ENCODE results near the gene CCNA1. TPM values are rescaled to one million over a fixed set of nuclear protein-coding genes. Genes with fewer than 3 reads are reported as not detected.

CCNA1 gene
- polyA plus RNA-seq, 1 donor = 0.45 TPM

DNA sequence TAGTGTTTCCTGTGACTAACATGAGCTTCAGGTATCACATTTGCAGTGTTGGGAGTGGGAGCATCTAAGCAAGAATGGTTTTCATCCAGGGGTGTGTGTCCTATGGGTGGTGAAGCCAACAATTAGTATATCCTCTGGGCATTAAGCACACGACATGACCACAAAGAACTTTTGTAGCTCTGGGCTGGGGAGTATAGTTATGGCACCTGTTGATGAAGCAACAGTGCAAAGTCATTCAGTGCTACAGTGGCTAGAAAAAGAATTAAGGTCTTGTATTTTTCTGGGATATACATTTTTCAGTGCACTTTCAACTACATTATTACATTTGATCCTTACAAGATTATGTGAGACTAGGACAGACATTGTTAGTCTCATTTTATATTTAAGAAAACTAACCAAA, 21.8 kb downstream of the CCNA1 start:
- DNase-seq = no peak

DNA sequence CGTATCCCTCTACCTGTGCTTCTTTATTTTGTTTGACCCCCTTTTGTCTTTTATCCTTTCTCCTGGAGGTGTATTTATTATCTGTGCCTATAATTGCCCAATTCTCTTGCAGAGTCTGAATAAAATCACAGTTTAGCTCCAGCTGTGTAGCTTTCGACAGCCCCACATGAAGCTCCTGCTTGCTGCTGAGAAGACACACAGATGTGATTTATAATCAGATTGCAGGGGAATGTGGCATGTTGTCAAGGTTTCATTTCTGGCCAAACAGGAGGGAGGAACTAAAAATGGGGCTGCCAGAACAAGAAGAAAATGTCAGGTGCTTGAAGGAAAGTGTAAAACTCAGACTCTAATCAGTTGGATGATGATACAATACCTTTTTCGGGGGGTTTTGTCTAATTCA, 22.7 kb downstream of the CCNA1 start:
- no peak for DNase-seq

DNA sequence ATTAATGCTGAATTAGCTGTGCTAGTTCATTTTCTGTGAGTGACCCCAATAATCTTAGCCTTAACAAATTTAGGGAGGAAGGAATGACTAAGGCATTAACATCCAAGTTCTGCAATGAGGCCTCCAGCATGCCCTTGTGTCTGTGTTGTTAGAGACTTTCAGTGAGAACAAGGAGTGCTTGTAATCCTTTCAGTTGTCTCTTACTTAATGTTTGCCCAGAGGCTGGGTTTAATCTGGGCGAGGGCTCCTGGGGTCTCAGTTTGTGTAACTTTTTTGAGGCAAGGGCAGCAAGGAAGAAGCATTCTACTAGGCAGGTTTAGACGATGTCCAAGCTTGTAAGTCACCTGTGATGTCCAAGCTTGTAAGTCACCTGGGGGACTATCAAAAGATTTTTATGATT, 24.3 kb downstream of the CCNA1 start:
- DNase-seq = no peak

DNA sequence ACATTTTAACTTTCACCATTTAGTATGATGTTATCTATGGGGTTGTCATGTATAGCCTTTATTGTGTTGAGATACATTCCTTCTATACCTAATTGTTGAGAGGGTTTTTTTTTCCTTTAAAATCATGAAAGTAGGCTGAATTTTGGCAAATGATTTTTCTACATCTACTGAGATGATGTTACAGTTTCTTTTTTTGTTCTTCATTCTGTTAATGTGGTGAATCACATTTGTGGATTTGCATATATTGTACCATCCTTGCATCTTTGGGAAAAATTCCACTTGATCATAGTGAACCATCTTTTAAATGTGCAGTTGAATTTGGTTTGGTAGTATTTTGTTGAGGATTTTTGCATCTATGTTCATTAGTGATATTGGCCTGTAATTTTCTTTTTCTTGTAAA, 29.2 kb downstream of the CCNA1 start:
- DNase-seq = no peak

DNA sequence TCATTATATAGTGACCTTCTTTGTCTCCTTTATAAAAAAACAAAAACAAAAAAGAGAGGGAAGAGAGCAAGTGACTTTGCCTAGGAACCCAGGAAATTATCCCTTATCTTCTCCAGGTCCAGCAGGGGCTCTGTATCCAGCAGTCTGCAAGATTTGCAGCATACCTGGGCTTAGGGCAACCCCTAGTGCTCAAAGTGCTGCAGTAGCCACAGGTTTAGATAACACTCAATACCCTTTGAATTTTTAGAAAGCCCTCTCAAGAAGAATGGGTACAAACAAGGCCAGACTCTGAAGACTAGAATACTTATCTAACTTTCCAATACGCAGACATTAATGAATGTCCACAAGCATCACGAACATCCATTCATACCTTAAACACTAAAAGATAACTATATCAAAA, 43.2 kb downstream of the CCNA1 start:
- DNase-seq = no peak

DNA sequence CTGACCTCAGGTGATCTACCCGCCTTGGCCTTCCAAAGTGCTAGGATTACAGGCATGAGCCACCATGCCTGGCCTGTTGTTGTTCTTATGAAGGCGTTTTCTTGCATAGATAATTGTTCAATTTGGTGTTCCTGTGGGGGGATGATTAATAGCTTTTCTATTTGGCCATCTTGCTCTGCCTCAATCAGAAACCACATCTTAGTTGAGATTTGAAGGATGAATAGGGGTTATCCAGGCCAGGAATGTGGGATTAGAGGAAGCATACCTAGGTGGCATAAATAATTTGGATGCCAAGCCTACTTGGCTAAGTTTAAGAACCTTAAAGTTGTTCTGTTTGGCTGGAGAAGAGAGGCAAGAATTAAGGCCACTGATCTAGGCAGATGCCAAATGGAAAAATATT, 44.4 kb downstream of the CCNA1 start:
- no peak for DNase-seq

DNA sequence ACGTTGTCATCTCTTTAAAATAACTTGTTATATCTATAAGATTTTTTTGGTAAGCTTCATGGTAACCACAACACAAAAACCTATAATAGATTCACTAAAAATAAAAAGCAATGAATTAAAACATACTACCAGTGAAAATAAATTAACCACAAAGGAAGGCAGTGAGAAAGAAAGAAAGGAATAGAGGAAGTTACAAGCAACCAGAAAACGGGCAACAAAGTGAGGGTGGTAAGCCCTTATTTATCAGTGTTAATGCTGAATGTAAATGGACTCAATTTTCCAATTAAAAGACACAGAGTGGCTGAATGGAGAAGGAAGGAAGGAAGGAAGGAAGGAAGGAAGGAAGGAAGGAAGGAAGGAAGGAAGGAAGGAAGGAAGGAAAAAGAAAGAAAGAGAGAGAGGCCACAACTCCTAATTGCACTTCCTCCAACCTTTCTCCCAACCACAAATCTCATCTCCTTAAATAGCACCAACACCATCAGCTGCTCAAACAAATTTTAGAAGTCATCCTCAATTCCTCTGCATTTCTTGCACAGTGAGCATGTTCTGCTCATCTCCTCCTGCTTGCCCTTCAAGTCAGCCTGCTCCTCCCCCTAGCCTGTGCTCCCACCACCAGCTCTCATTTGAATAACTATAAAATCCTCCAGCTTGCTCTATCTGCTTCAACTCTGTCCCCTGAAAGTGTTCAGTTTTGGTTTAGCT, 48.6 kb downstream of the CCNA1 start:
- DNase-seq = no peak

DNA sequence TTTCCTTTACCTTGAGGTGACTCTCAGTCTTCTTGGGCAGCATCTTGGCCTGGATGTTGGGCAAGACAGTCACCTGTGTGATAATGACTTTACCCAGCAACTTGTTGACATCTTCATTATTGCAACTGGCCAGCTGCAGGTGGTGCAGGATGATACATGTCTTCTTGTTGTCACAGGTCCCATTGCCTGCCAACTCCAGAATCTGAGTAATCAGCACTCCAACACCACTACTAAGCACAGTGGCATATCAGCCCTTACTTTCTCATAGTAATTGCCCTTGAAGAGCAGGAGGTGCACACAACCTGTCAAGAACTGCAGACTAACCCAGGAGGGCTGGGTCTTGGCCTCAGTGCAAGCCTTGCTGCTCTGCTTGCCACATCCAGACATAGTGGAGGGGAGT, 57.8 kb downstream of the CCNA1 start:
- no peak for DNase-seq

Other genes with a start within 250 kb of the CCNA1 start
- 4.0 TPM for gene SOHLH2, start 217.9 kb upstream of the CCNA1 start, polyA plus RNA-seq (ENCODE audit: insufficient read length)
- gene CCDC169, start 134.7 kb upstream of the CCNA1 start, polyA plus RNA-seq (ENCODE audit: insufficient read length) = 4.4 TPM
- 55.0 TPM for gene SPART, start 86.1 kb upstream of the CCNA1 start, polyA plus RNA-seq (ENCODE audit: insufficient read length)
- 0.10 TPM for gene SERTM1, start 241.5 kb downstream of the CCNA1 start, polyA plus RNA-seq (ENCODE audit: insufficient read length)